DOHH2 (cell line): ENCODE measurements around the gene SPON1.

Source experiments
- CTCF ChIP-seq: fragments of 200-600 bp; sonication (generic); IDR thresholded peaks from one replicate; pipeline ENCODE4 v1.5.1; 2014; ENCODE audit warnings: antibody characterized with exemption, mild to moderate bottlenecking, low read depth, low read length; ENCODE audit not compliant: poor library complexity, severe bottlenecking
- EZH2phosphoT487 ChIP-seq: fragments of 200-600 bp; sonication (generic); IDR thresholded peaks from 2 replicates; pipeline ENCODE4 v1.6.1; 2017; ENCODE audit warnings: borderline replicate concordance, mild to moderate bottlenecking, antibody characterized with exemption, low read length, moderate library complexity, mixed read lengths

- TF ChIP-seq CTCF (no peak), EZH2phosphoT487 (no peak)
Observed at GRCh38 chr11:13917904-13918303, 44.6 kb upstream of the SPON1 start.
